Hepatocyte (in vitro differentiated cells): Measurements from ENCODE around the gene DYRK1A. TPM values are rescaled to one million over a fixed set of nuclear protein-coding genes. Genes with fewer than 3 reads are reported as not detected.

ENCODE experiments used
- DNase-seq: peaks from one replicate; pipeline ENCODE4 v3.0.0-alpha.2; 2016; ENCODE audit warnings: low spot score
- H2AFZ ChIP-seq: fragments of 200-600 bp; sonication (generic); 2 replicates; pipeline ENCODE4 v1.6.0; 2016; ENCODE audit warnings: antibody characterized with exemption, mild to moderate bottlenecking
- H3K27ac ChIP-seq: fragments of 200-600 bp; sonication (generic); 2 replicates; pipeline ENCODE4 v1.5.1; 2016; ENCODE audit warnings: mild to moderate bottlenecking
- H3K27me3 ChIP-seq: fragments of 200-600 bp; sonication (generic); 2 replicates; pipeline ENCODE4 v1.6.1; 2016
- H3K36me3 ChIP-seq: fragments of 200-600 bp; sonication (generic); replicated peaks from 2 replicates; pipeline ENCODE4 v1.5.1; 2016; ENCODE audit warnings: low read depth; ENCODE audit not compliant: insufficient read depth
- H3K4me1 ChIP-seq: fragments of 200-600 bp; sonication (generic); 2 replicates; pipeline ENCODE4 v1.5.1; 2016; ENCODE audit warnings: mild to moderate bottlenecking, moderate library complexity; ENCODE audit not compliant: insufficient read depth
- H3K4me2 ChIP-seq: fragments of 200-600 bp; sonication (generic); 2 replicates; pipeline ENCODE4 v1.6.0; 2016
- H3K4me3 ChIP-seq: fragments of 200-600 bp; sonication (generic); 2 replicates; pipeline ENCODE4 v1.5.1; 2016; ENCODE audit warnings: mild to moderate bottlenecking
- H3K79me2 ChIP-seq: fragments of 200-600 bp; sonication (generic); 2 replicates; pipeline ENCODE4 v1.6.0; 2017; ENCODE audit warnings: mild to moderate bottlenecking
- H3K9me2 ChIP-seq: fragments of 200-600 bp; sonication (generic); replicated peaks from 2 replicates; pipeline ENCODE4 v1.6.0; 2017; ENCODE audit warnings: mild to moderate bottlenecking; ENCODE audit not compliant: insufficient read depth
- H3K9me3 ChIP-seq: fragments of 200-600 bp; sonication (generic); 2 replicates; pipeline ENCODE4 v1.5.1; 2016; ENCODE audit warnings: low read depth, mild to moderate bottlenecking
- H4K20me1 ChIP-seq: fragments of 200-600 bp; sonication (generic); 2 replicates; pipeline ENCODE4 v1.6.0; 2016; ENCODE audit warnings: mild to moderate bottlenecking; ENCODE audit not compliant: insufficient read depth, poor library complexity, severe bottlenecking
- CTCF ChIP-seq: fragments of 200-600 bp; sonication (generic); IDR thresholded peaks from 2 replicates; pipeline ENCODE4 v1.5.1; 2016; ENCODE audit warnings: antibody characterized with exemption, mild to moderate bottlenecking; ENCODE audit not compliant: poor library complexity
- EZH2 ChIP-seq: fragments of 200-600 bp; sonication (generic); IDR thresholded peaks from 2 replicates; pipeline ENCODE4 v1.6.1; 2016; ENCODE audit warnings: antibody characterized with exemption, mild to moderate bottlenecking, borderline replicate concordance
- EZH2phosphoT487 ChIP-seq: fragments of 200-600 bp; sonication (generic); IDR thresholded peaks from one replicate; pipeline ENCODE4 v1.6.1; 2018; ENCODE audit warnings: antibody characterized with exemption, mild to moderate bottlenecking, low read depth, moderate library complexity; ENCODE audit not compliant: unreplicated experiment, severe bottlenecking
- WGBS: methylation state at CpG from one replicate; pipeline ENCODE4 v1.1.6; 2016; ENCODE audit warnings: low lambda C conversion rate; ENCODE audit errors: missing lambda C conversion rate; 5-methylcytosine and 5-hydroxymethylcytosine counted together
- polyA plus RNA-seq: library from polyadenylated mRNA; unstranded; fragments of >200 nt; fragmentation: Nextera tagmentation; extraction: Ambion mirVana; gene quantifications from 2 replicates; pipeline ENCODE4 v1.2.1, GENCODE V29; 2016
- total RNA-seq: library from RNA; depleted of rRNA; stranded (reverse); fragments of >200 nt; gene quantifications from 2 replicates; pipeline ENCODE4 v1.2.3, GENCODE V29; 2014

The DYRK1A gene
- total and polyA plus RNA-seq, 2 experiments from 2014 or later: 4.9 to 85.2 TPM

GRCh38 chr21:37560385-37560784 is 193.8 kb downstream of the DYRK1A start:
- Histone ChIP-seq H3K4me2 (no peak overlapping the region), H4K20me1 (no peaks in the 10 kb centered on the region), H3K36me3 (no peaks in the 10 kb centered on the region), H2AFZ (no peak overlapping the region), H3K9me2 (no peaks in the 10 kb centered on the region), H3K9me3 (no peaks in the 10 kb centered on the region), H3K79me2 (no peaks in the 10 kb centered on the region), H3K4me3 (no peak overlapping the region), H3K27me3 (no peaks in the 10 kb centered on the region), H3K4me1 (peaks cover 16% of the 10 kb centered on the region), H3K27ac (no peak overlapping the region)
- WGBS: 89% methylated on average over 5 of the region's 5 CpGs
- TF ChIP-seq EZH2 (no peak), EZH2phosphoT487 (no peak), CTCF (no peak)
- no peak for DNase-seq

GRCh38 chr21:37561506-37561905 is 194.9 kb downstream of the DYRK1A start:
- 92% methylated on average over 7 of the region's 7 CpGs for WGBS
- no peaks in the 10 kb centered on the region for H3K27me3 ChIP-seq

GRCh38 chr21:37561941-37562919 is 195.7 kb downstream of the DYRK1A start:
- no peaks in the 10 kb centered on the region for H3K79me2 ChIP-seq
- no peaks in the 10 kb centered on the region for H3K27me3 ChIP-seq
- H3K9me3 ChIP-seq: no peaks in the 10 kb centered on the region
- no peak overlapping the region for H2AFZ ChIP-seq
- no peak overlapping the region for H3K4me2 ChIP-seq
- no peaks in the 10 kb centered on the region for H3K36me3 ChIP-seq
- H3K4me3 ChIP-seq: no peak overlapping the region
- H4K20me1 ChIP-seq: no peaks in the 10 kb centered on the region
- no peaks in the 10 kb centered on the region for H3K9me2 ChIP-seq
- TF ChIP-seq CTCF: no peak
- no peak for TF ChIP-seq EZH2phosphoT487
- no peak for TF ChIP-seq EZH2
- peaks cover 11% of the 10 kb centered on the region for H3K4me1 ChIP-seq
- DNase-seq: no peak
- 90% methylated on average over 11 of the region's 11 CpGs for WGBS
- H3K27ac ChIP-seq: no peak overlapping the region

More at GRCh38 chr21:37561506-37561905, 194.9 kb downstream of the DYRK1A start:
- H3K27ac ChIP-seq: no peak overlapping the region
- no peak overlapping the region for H3K4me2 ChIP-seq
- no peak overlapping the region for H3K4me3 ChIP-seq
- H3K9me3 ChIP-seq: no peaks in the 10 kb centered on the region
- no peak overlapping the region for H2AFZ ChIP-seq
- no peak for DNase-seq
- no peaks in the 10 kb centered on the region for H3K79me2 ChIP-seq
- H4K20me1 ChIP-seq: no peaks in the 10 kb centered on the region
- H3K9me2 ChIP-seq: no peaks in the 10 kb centered on the region
- no peaks in the 10 kb centered on the region for H3K36me3 ChIP-seq
- TF ChIP-seq EZH2 (no peak), CTCF (no peak), EZH2phosphoT487 (no peak)
- peaks cover 11% of the 10 kb centered on the region for H3K4me1 ChIP-seq
